Tongue (tissue), 2 donors: ENCODE data around the gene C12orf75. TPM values are rescaled to one million over a fixed set of nuclear protein-coding genes. Genes with fewer than 3 reads are reported as not detected.
"Not testable (repeated sequence)": the region's sequence is repeated elsewhere in the genome, so short reads cannot be mapped to it uniquely, and the experiment has no call there.

Experiments used
- DNase-seq: peaks from one replicate; pipeline ENCODE4 v3.0.0-alpha.2; 2015
- total RNA-seq: library from RNA; depleted of rRNA; stranded (reverse); fragments of >200 nt; gene quantifications from one replicate; pipeline ENCODE4 v1.2.3, GENCODE V29; 2014

C12orf75 gene
- 10.7 TPM for total RNA-seq

DNA sequence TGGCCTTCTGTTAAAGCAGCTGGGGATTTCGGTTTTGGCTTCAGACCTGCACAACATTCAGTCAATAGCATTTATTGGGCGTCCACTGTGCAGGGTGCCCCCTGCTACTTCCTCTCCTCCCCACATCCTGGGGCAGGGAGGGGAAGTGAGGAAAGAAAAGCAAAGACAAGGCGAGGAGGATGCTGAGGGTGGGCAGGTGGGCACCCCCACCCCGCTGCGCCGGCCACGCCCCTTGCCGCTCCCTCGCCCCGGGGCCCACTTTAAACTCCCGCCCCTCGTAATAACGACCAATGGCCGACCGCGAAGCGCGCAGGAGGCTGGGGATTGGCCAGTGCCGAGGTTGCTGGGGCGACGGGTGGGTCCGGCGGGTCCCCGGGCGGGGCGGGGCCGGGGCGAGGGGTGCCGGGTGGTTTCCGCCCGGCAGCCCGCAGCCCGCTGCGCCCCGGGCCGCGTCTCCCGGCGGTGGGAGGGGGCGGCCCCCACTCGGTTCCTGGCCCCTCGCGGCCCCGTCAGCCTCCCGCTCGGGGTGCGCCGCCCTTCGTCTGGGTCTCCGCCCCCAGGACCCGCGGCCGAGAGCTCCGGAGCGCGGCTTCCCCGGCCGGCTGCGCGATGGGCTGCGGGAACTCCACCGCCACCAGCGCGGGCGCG is at the start of gene C12orf75:
C12orf75 (plus strand) TSS at position 409 of the 648 bp plus-strand sequence; CDS start at position 610, 201 bp downstream.
- peak; percentile 89 for DNase-seq

DNA sequence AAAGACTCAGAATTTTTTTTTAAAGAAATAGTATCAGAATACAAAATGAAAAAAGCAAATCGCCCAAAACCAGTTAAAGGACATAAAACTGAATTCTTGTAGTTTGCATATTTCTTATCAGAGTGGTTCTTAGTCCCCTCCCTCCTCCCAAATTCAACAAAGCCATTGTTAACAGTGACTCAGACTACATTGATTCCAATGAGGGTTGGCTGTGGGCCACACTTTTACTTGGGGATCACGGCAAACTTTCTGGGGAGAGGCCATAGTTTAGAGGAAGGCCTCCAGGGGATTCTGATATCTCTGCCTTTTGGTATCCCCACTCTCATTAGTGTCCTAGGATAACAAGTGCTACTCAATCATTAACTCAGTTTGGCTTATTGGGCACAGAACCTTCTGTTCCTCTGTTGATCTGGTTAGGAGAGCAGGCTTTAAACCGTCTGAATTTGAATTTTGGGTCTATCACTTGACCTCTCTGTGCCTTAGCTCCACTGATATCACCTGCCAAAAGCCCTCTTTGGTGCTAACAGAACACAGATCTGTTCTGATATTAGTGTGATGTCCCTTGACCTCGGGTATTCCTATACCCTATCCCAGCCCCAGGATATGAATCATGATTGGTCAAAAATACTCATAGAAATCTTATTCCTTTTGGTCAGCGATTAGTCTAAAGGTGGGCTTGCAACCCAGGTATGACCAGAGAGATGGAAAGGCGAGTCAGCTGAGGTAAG is 49.4 kb upstream of the C12orf75 start:
- DNase-seq = no peak

DNA sequence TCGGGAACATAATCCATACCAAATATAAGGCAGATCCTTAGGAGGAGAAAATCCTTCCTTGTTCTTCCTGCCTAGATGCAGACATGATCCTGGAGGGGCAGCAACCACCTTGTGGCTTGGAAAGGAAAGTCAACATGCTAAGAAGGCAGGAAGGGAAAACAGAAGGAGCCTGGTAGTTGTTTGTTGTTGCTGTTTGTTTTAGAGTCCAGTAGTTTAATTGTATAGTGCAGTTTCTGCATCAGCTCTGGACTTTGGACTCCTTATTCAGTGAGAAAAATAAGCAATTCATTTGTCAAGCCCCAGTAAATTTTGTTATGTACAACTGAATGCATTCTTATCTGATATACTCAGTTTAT is 48.8 kb upstream of the C12orf75 start:
- no peak for DNase-seq

DNA sequence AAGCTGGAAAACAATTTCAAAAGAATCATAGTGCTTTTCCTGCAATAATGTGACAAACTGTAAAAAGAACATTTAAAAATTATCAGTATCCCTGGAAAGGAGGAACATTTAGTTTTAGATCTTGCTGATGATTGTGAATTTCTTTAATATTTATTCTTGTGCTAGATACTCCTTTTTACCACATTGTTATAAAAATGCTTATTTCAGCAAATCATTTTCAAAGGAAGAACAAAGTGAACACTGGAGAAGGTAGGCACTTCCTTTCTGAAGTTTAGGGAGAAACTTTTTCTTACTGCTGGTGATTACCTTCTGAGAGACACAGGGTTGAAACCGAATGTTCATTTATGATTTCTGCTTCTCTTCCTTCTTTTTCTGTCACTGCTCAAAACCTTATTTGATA is 45.1 kb upstream of the C12orf75 start:
- DNase-seq = no peak

DNA sequence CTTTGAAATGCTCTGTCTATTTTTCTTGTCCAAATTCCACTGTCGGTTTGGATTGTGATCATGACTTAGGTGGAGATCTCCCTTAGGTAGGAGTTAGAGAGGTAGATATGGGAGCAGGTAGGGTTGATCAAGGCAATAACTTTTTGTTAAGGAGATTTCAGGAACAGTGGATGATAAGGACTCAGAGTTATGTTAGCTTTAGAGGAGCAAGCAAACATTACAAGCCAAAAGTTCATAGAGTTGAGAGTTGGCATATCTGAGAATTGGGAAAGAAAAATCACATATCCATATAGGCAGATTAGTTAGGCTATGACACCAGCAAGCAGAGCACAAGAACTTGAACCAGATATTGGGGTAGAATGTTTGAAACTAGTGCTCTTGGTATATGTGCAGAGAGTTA is 43.1 kb upstream of the C12orf75 start:
- DNase-seq = no peak

DNA sequence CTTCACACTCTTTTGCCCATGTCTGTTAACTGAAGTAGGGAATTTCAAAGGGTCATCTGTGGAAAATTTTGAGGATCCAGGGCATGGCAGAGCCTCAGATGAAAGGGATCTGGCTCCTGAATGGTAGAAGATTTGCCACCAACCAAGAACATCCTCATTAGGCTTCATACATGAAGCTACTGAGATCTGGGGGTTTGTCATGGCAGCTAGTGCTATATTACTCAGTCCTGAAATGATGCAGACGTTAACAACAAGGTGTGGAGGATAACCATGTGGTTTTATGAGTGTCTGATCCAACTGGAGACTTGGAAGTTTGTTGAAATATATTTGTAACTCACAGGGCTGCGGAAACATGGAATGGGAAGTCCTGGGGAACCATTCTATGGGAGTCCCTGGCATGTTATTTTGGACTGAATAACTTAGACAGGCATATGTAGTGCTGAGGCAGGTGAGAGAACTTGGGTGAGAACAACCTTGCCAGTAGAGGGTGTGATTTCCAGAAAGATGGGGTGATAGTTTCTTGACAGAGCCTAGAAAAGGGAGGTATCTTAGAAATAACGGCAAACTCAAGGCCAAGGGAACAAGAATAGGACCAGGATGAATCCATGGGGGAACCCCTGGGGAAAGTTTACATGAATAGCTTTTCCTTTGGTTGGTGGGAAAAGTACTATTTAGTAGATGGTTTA is 42.0 kb upstream of the C12orf75 start:
- no peak for DNase-seq

DNA sequence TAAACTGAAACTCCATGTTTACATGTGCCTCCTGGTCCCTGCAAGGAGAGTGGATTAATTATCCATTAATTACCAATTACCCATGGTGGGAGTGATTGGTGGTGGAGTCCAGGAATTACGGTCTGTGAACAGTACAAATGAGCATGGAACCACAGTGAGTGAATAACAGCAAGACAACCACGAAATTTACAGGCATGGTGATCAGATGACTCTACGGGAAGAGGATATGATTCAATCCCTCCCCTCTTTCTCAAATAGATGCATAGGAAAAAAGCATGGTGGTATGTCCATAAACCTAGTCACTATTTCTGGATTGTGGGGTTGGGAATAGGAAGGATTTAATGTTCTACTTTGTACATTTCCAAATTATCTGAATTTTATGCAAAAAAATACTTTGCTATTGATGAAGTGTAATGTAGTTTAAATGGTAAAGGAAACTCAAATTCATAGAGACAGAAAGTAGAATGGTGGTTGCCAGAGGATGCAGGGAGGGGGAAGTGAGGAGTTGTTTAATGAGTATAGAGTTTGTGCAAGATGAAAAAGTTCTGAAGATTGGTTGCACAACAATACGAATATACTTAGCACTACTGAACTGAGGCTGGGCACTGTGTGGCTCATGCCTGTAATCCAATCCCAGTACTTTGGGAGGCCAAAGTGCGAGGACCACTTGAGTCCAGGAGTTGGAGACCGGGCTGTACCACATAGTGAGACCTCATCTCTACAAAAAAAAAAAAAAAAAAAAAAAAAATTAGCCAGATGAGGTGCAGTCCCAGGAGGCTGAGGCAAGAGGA is 41.2 kb upstream of the C12orf75 start:
- no peak for DNase-seq

DNA sequence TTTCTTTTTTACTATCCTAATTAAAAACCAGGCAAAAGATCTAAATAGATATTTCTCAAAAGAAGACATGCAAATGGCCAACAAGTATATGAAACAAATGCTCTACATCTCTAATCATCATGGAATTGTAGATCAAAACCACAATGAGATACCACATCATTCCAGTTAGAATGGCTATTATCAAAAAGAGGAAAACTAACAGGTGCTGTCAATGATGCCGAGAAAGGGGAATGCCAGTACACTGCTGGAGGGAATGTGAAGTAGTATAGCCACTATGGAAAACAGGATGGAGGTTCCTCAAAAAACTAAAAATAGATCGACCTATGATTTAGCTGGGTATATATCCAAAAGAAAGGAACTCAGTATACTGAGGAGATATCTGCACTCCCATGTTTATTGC is 39.0 kb upstream of the C12orf75 start:
- no peak for DNase-seq

DNA sequence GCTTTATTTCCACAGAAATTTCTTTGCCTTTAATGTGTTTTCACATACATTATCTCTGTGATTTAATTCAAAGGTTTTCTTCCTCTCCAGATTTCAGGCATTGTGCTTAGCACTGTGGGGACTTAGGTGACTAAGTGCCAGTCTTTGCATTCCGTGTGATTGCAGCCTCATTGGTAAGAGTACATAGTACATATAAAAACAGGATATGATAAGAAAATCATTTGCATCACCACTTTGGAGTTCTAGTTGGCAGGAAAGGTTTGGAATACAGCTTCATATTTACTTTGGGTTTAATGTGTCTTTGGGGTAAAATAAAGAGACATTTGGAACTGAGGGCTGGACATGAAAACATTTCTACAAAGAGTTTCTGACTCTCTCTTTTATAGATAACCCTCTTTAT is 37.8 kb upstream of the C12orf75 start:
- no peak for DNase-seq

DNA sequence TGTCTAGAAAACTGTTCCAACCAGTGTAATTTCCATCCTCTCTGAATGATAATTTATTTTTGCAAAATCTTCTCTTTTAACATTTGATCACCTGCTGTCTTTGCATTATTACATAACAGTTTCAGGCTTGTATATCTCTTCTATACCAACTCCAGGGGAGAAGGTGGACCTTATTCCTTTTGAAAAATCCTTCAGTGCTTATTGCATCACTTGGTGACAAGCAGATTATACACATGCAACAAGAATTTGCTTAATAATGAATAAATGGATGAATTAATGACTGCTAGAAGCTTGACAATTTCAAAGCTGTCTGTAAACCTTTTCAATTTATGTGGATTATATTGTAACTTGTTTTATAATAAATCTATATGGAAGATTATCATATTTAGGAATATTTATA is 37.3 kb upstream of the C12orf75 start:
- no peak for DNase-seq

DNA sequence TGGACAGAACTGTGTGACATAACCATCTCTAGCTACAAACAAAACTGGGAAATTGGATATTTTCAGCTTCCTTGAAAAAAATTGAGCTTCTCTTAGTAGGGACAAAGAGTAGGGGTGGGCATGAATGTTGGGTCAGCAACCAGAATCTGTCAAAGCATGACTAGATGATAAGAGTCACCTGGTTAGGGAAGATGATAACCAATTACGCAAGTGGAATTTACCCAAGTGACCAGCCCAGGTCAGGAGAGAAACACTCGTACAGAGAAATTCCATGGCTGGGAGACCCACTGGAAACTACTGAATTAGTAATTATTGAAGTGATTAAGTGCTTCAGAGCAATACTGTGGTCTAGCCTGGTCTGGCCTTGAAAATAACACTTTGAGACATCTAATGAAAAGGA is 36.3 kb upstream of the C12orf75 start:
- no peak for DNase-seq

DNA sequence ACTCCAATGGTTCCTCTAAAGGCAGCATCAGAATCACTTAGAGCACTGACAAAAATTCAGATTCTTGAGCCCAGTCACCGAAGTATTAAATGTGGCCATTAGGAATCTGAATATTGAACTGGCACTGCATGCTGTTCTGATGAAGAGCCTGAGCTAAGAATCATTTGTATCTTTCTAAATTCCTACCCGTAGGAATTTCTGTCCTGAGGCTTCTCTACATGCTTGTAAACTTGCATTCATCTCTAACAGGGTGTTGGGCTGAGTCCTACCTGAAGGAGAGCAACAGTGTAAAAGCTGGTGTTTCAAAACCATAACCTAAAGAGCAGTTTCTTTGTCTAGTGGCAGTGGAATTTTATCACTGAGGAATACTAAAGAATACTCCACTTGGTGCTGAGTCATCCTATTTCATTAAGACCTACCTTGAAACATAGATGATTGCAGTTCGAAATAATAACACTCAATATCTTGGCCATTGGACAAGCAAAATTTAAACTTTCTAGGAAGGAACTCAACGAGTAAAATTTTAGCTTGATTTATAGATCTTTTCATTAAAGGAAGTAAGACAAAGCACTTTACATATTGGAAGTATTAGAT is 35.5 kb upstream of the C12orf75 start:
- no peak for DNase-seq

DNA sequence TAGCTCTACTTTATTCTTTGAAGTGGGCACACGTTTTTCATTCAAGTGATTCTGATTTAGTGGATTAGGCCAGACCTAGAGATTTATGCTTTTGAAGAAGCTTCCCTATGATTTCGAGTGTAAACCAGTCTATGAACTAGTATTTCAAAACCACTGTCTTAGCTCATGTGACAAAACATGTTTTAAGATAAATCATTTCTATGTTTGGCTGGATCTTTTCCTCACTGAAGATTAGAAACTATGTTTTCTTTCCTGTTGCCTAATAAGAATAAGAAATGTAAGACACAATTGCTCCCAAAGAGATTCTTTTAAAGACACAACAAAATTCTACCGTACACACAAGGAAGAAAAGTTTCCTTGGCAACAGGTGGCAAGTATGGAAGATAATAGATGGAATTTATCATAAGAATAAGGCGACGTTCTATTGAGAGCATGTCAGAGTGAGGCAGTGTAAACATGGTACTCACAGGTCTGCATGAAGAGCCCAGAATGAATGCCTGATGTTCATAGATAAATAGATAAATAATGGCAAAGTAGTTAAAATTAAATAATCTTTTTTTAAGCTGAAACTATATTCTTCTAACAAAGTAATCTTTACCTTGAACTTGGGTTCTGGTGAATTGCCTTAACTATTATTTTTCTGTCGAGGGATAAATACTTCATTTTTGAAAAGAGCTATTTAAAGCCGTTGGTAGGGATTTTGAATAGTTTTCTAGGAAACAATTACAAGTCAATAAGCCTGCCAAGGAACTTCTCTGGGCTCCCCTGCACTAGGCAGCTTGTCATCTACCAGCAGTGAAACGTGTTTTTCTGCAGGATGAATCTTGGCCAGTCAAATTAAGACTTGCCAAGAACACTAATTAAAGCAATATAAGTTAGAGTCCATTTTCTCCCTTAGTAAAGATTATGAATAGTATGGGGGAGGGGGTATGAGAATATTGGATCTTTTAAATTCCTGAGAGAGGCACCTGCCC is 34.1 kb upstream of the C12orf75 start:
- peak; percentile 12 for DNase-seq

DNA sequence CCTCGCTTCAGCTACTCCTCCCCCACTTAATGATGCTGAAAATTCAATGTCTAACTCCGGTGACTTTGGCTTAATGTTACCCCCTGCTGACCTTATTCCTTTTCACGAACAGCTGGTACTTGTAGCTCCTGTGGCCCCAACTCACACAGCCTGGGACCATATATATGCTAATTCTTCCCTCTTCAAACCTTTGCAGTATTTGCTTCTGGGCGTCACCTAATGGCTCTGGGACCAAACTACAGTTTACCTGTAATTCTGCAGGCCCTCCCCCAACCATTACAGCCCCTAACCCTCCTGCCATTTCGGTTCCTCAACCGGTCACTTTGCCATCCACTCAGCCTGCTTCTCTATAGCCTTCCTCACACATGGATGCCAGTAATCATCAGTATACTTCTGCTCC is 29.6 kb upstream of the C12orf75 start:
- DNase-seq = no peak

DNA sequence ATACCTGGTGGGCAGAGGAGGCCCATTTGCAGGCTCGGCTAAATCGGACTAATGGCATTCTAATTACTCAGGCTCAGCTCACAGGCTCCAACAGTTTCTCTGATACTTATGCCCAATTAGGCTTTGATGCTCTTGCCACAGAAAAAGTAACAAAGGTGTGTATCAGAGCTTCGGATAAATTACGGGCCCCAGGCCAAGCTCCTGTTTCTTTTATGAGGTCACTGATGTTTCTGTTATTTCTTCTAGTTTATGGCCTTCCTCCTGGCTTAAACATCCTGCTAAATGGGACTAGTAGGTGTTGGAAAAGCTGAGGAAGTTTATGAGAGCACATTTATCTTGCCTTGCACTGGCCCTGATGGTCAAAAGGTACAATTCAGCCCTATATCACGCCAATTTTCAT is 28.8 kb upstream of the C12orf75 start:
- no peak for DNase-seq

DNA sequence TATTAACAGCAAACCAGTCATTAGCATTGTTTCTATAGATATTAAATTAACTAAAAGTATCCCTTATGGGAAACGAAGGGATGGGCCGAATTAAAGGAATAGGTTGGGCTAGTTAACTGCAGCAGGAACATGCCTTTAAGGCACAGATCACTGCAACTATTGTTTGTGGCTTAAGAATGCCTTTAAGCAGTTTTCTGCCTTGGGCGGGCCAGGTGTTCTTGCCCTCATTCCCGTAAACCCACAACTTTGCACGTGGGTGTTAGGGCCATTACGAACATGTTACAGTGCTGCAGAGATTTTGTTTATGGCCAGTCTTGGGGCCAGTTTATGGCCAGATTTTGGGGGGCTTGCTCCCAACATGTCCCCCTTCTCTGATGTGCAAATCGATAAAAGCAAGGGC is 27.5 kb upstream of the C12orf75 start:
- not testable (repeated sequence) for DNase-seq

DNA sequence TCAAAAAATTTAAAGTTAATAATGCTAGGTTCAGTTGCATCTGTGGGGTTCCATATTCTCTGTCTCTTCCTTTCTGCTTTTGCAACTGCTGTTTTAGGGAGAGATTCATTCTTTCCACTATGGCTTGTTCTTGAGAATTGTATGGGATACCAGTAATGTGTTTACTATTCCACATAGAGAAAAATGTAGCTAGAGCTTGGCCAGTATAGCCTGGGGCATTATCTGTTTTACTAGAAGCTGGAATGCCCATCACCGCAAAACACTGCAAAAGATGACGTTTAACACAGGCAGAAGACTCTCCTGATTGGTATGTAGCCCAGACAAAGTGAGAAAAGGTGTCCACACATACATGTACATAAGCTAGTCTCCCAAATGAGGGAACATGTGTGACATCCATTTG is 25.9 kb upstream of the C12orf75 start:
- DNase-seq = not testable (repeated sequence)

DNA sequence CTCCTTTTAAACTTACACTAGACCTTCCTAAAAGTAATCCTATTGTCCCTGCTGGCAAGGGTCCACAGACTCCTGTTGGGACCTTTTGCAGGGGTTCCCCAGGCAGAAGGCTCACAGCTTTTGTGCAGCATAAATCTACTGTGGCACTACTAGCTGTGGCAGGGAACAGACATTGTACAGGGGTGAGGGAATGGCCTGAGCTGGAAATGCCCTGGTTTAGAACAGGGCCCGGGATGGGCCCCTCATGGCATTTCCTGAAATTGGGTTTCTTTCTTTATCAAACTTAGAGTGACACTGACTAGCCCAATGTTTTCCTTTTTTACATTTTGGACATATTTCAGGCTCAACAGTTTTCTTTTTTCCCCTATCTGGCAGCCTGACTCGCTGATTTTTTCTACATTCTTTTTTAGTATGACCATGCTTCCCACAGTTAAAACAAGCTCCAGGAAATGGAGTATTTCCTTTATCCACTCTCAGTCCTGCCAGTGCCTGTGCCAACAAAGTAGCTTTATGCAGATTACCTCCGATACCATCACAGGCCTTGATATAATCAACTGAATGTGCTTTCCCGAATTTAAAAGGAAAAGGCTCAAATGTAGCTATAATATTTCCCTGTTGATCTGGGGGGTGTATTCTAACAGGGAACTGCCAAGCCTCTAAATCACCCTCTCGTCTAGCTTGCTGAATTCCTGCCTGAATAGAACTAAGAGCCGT is 22.7 kb upstream of the C12orf75 start:
- not testable (repeated sequence) for DNase-seq

DNA sequence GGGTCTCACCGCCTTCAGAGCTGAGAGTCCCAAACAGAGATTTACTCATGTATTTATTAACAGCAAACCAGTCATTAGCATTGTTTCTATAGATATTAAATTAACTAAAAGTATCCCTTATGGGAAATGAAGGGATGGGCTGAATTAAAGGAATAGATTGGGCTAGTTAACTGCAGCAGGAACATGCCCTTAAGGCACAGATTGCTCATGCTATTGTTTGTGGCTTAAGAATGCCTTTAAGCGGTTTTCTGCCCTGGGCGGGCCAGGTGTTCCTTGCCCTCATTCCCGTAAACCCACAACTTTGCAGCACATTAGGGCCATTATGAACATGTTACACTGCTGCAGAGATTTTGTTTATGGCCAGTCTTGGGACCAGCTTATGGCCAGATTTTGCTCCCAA is 21.7 kb upstream of the C12orf75 start:
- not testable (repeated sequence) for DNase-seq

DNA sequence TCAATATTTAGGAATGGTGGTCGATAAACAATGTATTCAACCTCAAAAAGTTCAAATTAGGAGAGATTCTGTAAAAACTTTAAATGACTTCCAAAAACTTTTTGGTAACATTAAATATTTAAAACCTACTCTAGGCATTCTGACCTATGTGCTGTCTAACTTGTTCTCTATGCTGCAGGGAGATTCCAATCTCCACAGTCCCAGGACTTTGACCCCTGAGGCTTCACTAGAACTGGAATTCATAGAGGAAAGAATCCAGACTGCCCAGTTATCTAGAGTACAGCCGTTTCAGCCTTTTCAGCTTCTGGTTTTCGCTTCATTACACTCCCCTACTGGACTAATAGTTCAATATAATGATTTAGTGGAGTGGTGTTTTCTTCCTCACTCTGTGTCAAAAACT is 21.1 kb upstream of the C12orf75 start:
- DNase-seq = not testable (repeated sequence)
